Keratinocyte (primary cell): ENCODE data around the gene KMT2E.

ENCODE experiments used
- CTCF ChIP-seq, 3 experiments: IDR thresholded peaks in 1 of 3; conservative IDR thresholded peaks in 1 of 3; optimal IDR thresholded peaks in 1 of 3; 2 replicates in 2 of 3; 3 replicates in 1 of 3; pipeline versions ENCODE3 to v1.5.1; 2011; ENCODE audit warnings: low read length in 3 of 3, mild to moderate bottlenecking in 3 of 3, moderate library complexity in 2 of 3, control low read depth in 1 of 3, inconsistent platforms in 1 of 3; ENCODE audit not compliant: insufficient read depth in 2 of 3; ENCODE audit errors: extremely low read depth in 1 of 3
- EZH2 ChIP-seq: IDR thresholded peaks from one replicate; pipeline ENCODE4 v1.6.1; 2012; ENCODE audit warnings: inconsistent platforms, mild to moderate bottlenecking, low read length, moderate library complexity

- TF ChIP-seq CTCF (optimal IDR thresholded peaks at IDR 0.05 in 1 of 3, IDR thresholded peaks at IDR 0.05 in 1 of 3, conservative IDR thresholded peaks at IDR 0.05 in 1 of 3; ENCODE audit: extremely low read depth in 1 of 3, insufficient read depth in 2 of 3, low read length in 3 of 3) = no peak
- TF ChIP-seq EZH2 = no peak
Measured at GRCh38 chr7:105055621-105056020, 41.6 kb downstream of the KMT2E start.
